HepG2 (cell line): Measurements from ENCODE around the gene CAPN9. TPM values are rescaled to one million over a fixed set of nuclear protein-coding genes. Genes with fewer than 3 reads are reported as not detected.

Experiments used
- ATAC-seq: fragments of 200-7000 bp; cut with Tn5 transposase; 3 replicates; pipeline ENCODE4 v1.9.1; 2020; ENCODE audit warnings: mild to moderate bottlenecking, moderate library complexity
- BruUV-seq: library from RNA; stranded (reverse); fragments of 400-500 nt; replicated peaks from 2 replicates; lab custom pipeline; 2021; lab: Mats Ljungman, UMichigan
- CTCF ChIA-PET: fragments of 300-600 bp; formaldehyde crosslinking; extraction: SDS; loops from one replicate; lab custom pipeline; 2021; ENCODE audit warnings: low total read pairs, inconsistent platforms, low intra/inter-chr PET ratio; lab: Yijun Ruan, JAX
- POLR2A ChIA-PET: fragments of 350-600 bp; sonication (Branson Sonifier 250); formaldehyde crosslinking; loops from one replicate; lab custom pipeline; 2020; ENCODE audit warnings: antibody characterized with exemption, inconsistent platforms; lab: Yijun Ruan, JAX
- DNase-seq: peaks from one replicate; pipeline ENCODE4 v3.0.0-alpha.2; 2015; ENCODE audit warnings: low spot score
- FAIRE-seq: peaks from 3 replicates; lab custom pipeline; 2011; peaks lifted over from hg19 to GRCh38; lab: Jason Lieb, UNC
- H2AFZ ChIP-seq: one replicate; pipeline ENCODE4 v1.6.1; 2011; ENCODE audit warnings: low read length, inconsistent platforms
- H3K27ac ChIP-seq: fragments of 300-600 bp; 3 replicates; pipeline ENCODE4 v1.8.0; 2011; ENCODE audit warnings: mixed run types, mild to moderate bottlenecking, mixed read lengths, low read length, inconsistent platforms; ENCODE audit not compliant: insufficient read depth; ENCODE audit errors: extremely low read length
- H3K27me3 ChIP-seq, 2 experiments: fragments of 200-600 bp in 1 of 2; 2 replicates in 1 of 2; 3 replicates in 1 of 2; pipeline versions ENCODE4 v1.6.0 to v1.8.0; 2011; ENCODE audit warnings: low read length in 2 of 2, mild to moderate bottlenecking in 2 of 2, moderate library complexity in 2 of 2, inconsistent platforms in 1 of 2; ENCODE audit not compliant: insufficient read depth in 2 of 2, control insufficient read depth in 1 of 2
- H3K36me3 ChIP-seq, 2 experiments: fragments of 200-600 bp in 1 of 2; replicated peaks in 1 of 2; 2 replicates in 1 of 2; 3 replicates in 1 of 2; pipeline versions ENCODE4 v1.5.1 to v1.8.0; 2011; ENCODE audit warnings: low read length in 2 of 2, inconsistent platforms in 1 of 2; ENCODE audit not compliant: insufficient read depth in 2 of 2, control insufficient read depth in 1 of 2
- H3K4me1 ChIP-seq: 2 replicates; pipeline ENCODE4 v1.5.1; 2012; ENCODE audit warnings: low read length, inconsistent platforms; ENCODE audit not compliant: insufficient read depth
- H3K4me2 ChIP-seq: 2 replicates; pipeline ENCODE4 v1.6.0; 2011; ENCODE audit warnings: low read depth, low read length, inconsistent platforms
- H3K4me3 ChIP-seq, 3 experiments: fragments of 200-600 bp in 1 of 3; sonication (generic), shearing (Covaris generic) in 1 of 3; replicated peaks in 1 of 3; 2 replicates each; pipeline ENCODE4 v1.5.1; 2011 to 2016; ENCODE audit warnings: low read length in 3 of 3, inconsistent platforms in 2 of 3, low read depth in 2 of 3, mild to moderate bottlenecking in 2 of 3, control low read depth in 1 of 3, mixed read lengths in 1 of 3; ENCODE audit not compliant: insufficient read depth in 1 of 3
- H3K79me2 ChIP-seq: one replicate; pipeline ENCODE4 v1.6.1; 2011; ENCODE audit warnings: low read length, inconsistent platforms; ENCODE audit not compliant: insufficient read depth
- H3K9ac ChIP-seq: 2 replicates; pipeline ENCODE4 v1.6.0; 2011; ENCODE audit warnings: mild to moderate bottlenecking, low read depth, low read length, inconsistent platforms; ENCODE audit not compliant: insufficient read depth
- H3K9me3 ChIP-seq: 2 replicates; pipeline ENCODE4 v1.5.1; 2012; ENCODE audit warnings: mild to moderate bottlenecking, low read length
- H4K20me1 ChIP-seq: 2 replicates; pipeline ENCODE4 v1.6.0; 2011; ENCODE audit warnings: inconsistent platforms, mild to moderate bottlenecking, low read length, moderate library complexity; ENCODE audit not compliant: insufficient read depth
- CREB1 ChIP-seq, 2 experiments: fragments of 450-650 bp in 1 of 2; IDR thresholded peaks; 2 replicates each; pipeline ENCODE4 v1.6.1; 2016 to 2017; ENCODE audit warnings: control low read depth in 1 of 2, mild to moderate bottlenecking in 1 of 2, missing compliant biosample characterization in 1 of 2, missing genetic modification characterization in 1 of 2
- MYC ChIP-seq: sonication (generic); formaldehyde crosslinking; IDR thresholded peaks from 2 replicates; pipeline ENCODE4 v1.9.0; 2021; ENCODE audit warnings: missing genetic modification reagents, borderline replicate concordance
- SALL2 ChIP-seq: sonication (generic); formaldehyde crosslinking; IDR thresholded peaks from 2 replicates; pipeline ENCODE4 v1.8.1; 2023; ENCODE audit warnings: mild to moderate bottlenecking, missing genetic modification reagents, inconsistent platforms
- SMAD9 ChIP-seq: sonication (generic); formaldehyde crosslinking; IDR thresholded peaks from 2 replicates; pipeline ENCODE4 v1.5.1; 2020; ENCODE audit warnings: mild to moderate bottlenecking, missing genetic modification reagents
- SRSF1 ChIP-seq: fragments of 200-400 bp; formaldehyde crosslinking; optimal IDR thresholded peaks from 2 replicates; pipeline ENCODE3; 2017; ENCODE audit warnings: mild to moderate bottlenecking, low read depth, low read length, moderate library complexity
- ZNF562 ChIP-seq: sonication (generic); formaldehyde crosslinking; IDR thresholded peaks from 2 replicates; pipeline ENCODE4 v1.8.0; 2022; ENCODE audit warnings: missing genetic modification reagents, borderline replicate concordance
- ZNF589 ChIP-seq: sonication (generic); formaldehyde crosslinking; conservative IDR thresholded peaks from 2 replicates; pipeline ENCODE4 v1.8.0; 2022; ENCODE audit warnings: mild to moderate bottlenecking, moderate library complexity, missing genetic modification reagents
- WGBS: methylation state at CpG from one replicate; pipeline ENCODE4 v1.1.6; 2017; ENCODE audit warnings: low lambda C conversion rate; 5-methylcytosine and 5-hydroxymethylcytosine counted together
- in situ Hi-C: cut with HindIII; loops from 2 replicates; pipeline ENCODE4 v1.10.0; 2017; ENCODE audit warnings: low pct_unique_long_range_greater_than_20kb; ENCODE audit not compliant: extremely low pct_ligation_motif_present
- intact Hi-C: fragments of 100-400 bp; cut with micrococcal nuclease; formaldehyde crosslinking; loops from one replicate; pipeline ENCODE4 v1.10.0; 2022; ENCODE audit not compliant: unreplicated experiment
- polyA plus RNA-seq, 8 experiments: library from polyadenylated mRNA; depleted of rRNA in 3 of 8; stranded (reverse) in 7 of 8; unstranded in 1 of 8; fragments of >200 nt; fragmentation: Illumina TruSeq in 4 of 8; extraction: Trizol in 4 of 8; gene quantifications; 2 replicates each; pipeline versions ENCODE4 v1.2.1 to v1.2.3, GENCODE V29; 2011 to 2016; ENCODE audit warnings: low read depth in 4 of 8, missing spikeins in 1 of 8, mixed read lengths in 1 of 8; ENCODE audit not compliant: insufficient read depth in 1 of 8
- total RNA-seq, 5 experiments: library from RNA; depleted of rRNA; stranded (reverse); fragments of >200 nt; fragmentation: Illumina TruSeq; extraction: Trizol; gene quantifications; 2 replicates each; pipeline ENCODE4 v1.2.3, GENCODE V29; 2016; ENCODE audit warnings: low read depth in 1 of 5
- TF ChIP-seq, protein P1 (sequence below): sonication (generic); formaldehyde crosslinking; IDR thresholded peaks from 2 replicates; pipeline ENCODE4 v1.4.0; 2020; ENCODE audit warnings: mild to moderate bottlenecking, missing genetic modification reagents
- TF ChIP-seq, protein P2 (sequence below), 2 experiments: sonication (generic) in 1 of 2; formaldehyde crosslinking in 1 of 2; IDR thresholded peaks; 2 replicates each; pipeline versions ENCODE4 v1.6.1 to v1.9.0; 2014 to 2022; ENCODE audit warnings: antibody characterized with exemption in 1 of 2, borderline replicate concordance in 1 of 2, inconsistent platforms in 1 of 2, low read depth in 1 of 2, missing genetic modification reagents in 1 of 2

The CAPN9 gene
- total and polyA plus RNA-seq, 2 of the 13 experiments (the other 11 are each of a cell fraction or from before 2014, with no cell fraction given): 0.04 to 0.31 TPM

DNA sequence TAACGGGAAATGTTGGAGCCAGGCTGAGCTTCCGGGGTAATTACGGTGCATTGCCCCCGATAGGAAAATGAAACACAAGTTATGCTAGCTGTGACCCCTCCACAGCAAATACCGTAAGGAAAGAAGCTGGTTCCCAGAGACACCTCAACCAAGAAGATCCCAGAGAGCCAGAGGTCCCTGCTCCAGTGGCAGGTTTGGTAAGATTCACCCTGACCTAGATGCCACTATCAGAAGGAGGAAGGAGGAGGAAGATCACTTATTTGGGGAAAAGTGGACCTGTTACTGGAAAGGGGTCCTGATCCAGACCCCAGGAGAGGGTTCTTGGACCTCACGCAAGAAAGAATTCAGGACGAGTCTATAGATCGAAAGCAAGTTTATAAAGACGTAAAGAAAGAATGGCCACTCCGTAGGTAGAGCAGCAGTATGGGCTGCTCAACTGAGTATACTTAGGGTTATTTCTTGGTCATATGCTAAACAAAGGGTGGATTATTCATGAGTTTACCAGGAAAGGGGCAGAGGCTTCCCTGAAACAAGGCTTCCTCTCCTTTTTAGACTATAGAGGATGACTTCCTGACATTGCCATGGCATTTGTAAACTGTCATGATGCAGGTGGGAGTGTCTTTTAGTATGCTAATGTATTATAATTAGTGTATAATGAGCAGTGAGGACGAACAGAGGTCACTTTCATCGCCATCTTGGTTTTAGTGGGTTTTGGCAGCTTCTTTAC lies 7.5 kb upstream of the CAPN9 start:
- Histone ChIP-seq H3K4me1 (peaks cover 47% of the 10 kb centered on the region), H2AFZ (no peak overlapping the region), H3K9ac (no peak overlapping the region), H3K4me3 (no peak overlapping the region), H3K4me2 (no peak overlapping the region), H3K9me3 (no peaks in the 10 kb centered on the region), H3K79me2 (no peaks in the 10 kb centered on the region), H4K20me1 (no peaks in the 10 kb centered on the region), H3K27ac (no peak overlapping the region), H3K27me3 (no peaks in the 10 kb centered on the region), H3K36me3 (no peaks in the 10 kb centered on the region)
- CTCF ChIA-PET: no interaction called here
- TF ChIP-seq SMAD9 (CRISPR knock-in tag) (no peak), MYC (CRISPR knock-in tag) (no peak), CREB1 (IDR thresholded peaks at IDR 0.05) (no peak), CREB1 (CRISPR knock-in tag; IDR thresholded peaks at IDR 0.05) (no peak), SRSF1 (no peak), ZNF589 (CRISPR knock-in tag) (no peak), SALL2 (CRISPR knock-in tag) (no peak), ZNF562 (CRISPR knock-in tag) (no peak)
- TF ChIP-seq, protein P1, sequence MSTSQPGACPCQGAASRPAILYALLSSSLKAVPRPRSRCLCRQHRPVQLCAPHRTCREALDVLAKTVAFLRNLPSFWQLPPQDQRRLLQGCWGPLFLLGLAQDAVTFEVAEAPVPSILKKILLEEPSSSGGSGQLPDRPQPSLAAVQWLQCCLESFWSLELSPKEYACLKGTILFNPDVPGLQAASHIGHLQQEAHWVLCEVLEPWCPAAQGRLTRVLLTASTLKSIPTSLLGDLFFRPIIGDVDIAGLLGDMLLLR (CRISPR knock-in tag): no peak
- TF ChIP-seq, protein P2, sequence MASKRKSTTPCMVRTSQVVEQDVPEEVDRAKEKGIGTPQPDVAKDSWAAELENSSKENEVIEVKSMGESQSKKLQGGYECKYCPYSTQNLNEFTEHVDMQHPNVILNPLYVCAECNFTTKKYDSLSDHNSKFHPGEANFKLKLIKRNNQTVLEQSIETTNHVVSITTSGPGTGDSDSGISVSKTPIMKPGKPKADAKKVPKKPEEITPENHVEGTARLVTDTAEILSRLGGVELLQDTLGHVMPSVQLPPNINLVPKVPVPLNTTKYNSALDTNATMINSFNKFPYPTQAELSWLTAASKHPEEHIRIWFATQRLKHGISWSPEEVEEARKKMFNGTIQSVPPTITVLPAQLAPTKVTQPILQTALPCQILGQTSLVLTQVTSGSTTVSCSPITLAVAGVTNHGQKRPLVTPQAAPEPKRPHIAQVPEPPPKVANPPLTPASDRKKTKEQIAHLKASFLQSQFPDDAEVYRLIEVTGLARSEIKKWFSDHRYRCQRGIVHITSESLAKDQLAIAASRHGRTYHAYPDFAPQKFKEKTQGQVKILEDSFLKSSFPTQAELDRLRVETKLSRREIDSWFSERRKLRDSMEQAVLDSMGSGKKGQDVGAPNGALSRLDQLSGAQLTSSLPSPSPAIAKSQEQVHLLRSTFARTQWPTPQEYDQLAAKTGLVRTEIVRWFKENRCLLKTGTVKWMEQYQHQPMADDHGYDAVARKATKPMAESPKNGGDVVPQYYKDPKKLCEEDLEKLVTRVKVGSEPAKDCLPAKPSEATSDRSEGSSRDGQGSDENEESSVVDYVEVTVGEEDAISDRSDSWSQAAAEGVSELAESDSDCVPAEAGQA (IDR thresholded peaks at IDR 0.05; ENCODE audit: low read depth): no peak
- TF ChIP-seq, protein P2 (CRISPR knock-in tag; IDR thresholded peaks at IDR 0.05; ENCODE audit: borderline replicate concordance): no peak
- intact Hi-C loops: no loop called here
- WGBS: 81% methylated on average over 12 of the region's 12 CpGs
- ATAC-seq (no peak), FAIRE-seq (no peak), DNase-seq (no peak)
- POLR2A ChIA-PET: no interaction called here
- in situ Hi-C loops: no loop called here
- BruUV-seq: no TSS peak
